Cardiac ventricle fibroblast (primary cell): ENCODE data around the gene OR2G6. TPM values are rescaled to one million over a fixed set of nuclear protein-coding genes. Genes with fewer than 3 reads are reported as not detected.

Experiments
- total RNA-seq: library from RNA; depleted of rRNA; stranded (reverse); fragments of >200 nt; gene quantifications from 2 replicates; pipeline ENCODE4 v1.2.3, GENCODE V29; 2015

OR2G6 gene
- total RNA-seq = not detected in 2 replicates

GRCh38 chr1:248507773-248508172 lies at the start of gene OR2G6:
TSS of gene OR2G6 (plus strand) at chr1:248508073. CDS start at chr1:248521647, 13,574 bp downstream.

GRCh38 chr1:248473051-248473450 lies 34.8 kb upstream of the OR2G6 start, which contains the start of gene OR2T3:
TSS of gene OR2T3 (plus strand) at chr1:248473351. CDS start at chr1:248473351, 0 bp downstream.

GRCh38 chr1:248488289-248488688 lies 19.6 kb upstream of the OR2G6 start, which contains the start of gene OR2T5:
TSS of gene OR2T5 (plus strand) at chr1:248488589. CDS start at chr1:248488589, 0 bp downstream.

GRCh38 chr1:248562672-248563071 lies 54.8 kb downstream of the OR2G6 start, which contains the start of gene OR2T29:
TSS of gene OR2T29 (minus strand) at chr1:248562772. CDS start at chr1:248559491, 3,281 bp downstream.

GRCh38 chr1:248574657-248575056 lies 66.8 kb downstream of the OR2G6 start, which contains the start of gene OR2T34:
TSS of gene OR2T34 (minus strand) at chr1:248574757. CDS start at chr1:248574757, 0 bp downstream.

Other genes with a start within 250 kb of the OR2G6 start
- not detected in 2 replicates for gene OR2T33, start 230.1 kb upstream of the OR2G6 start, total RNA-seq
- not detected in 2 replicates for gene OR2T12, start 204.6 kb upstream of the OR2G6 start, total RNA-seq
- gene OR2M7, start 183.5 kb upstream of the OR2G6 start, total RNA-seq = not detected in 2 replicates
- not detected in 2 replicates for gene OR14C36, start 159.3 kb upstream of the OR2G6 start, total RNA-seq
- gene OR2T4, start 146.4 kb upstream of the OR2G6 start, total RNA-seq = not detected in 2 replicates
- not detected in 2 replicates for gene OR2T6, start 132.3 kb upstream of the OR2G6 start, total RNA-seq
- gene OR2T1, start 105.0 kb upstream of the OR2G6 start, total RNA-seq = not detected in 2 replicates
- not detected in 2 replicates for gene OR2T2, start 62.4 kb upstream of the OR2G6 start, total RNA-seq
- not detected in 2 replicates for gene OR2T3, start 34.7 kb upstream of the OR2G6 start, total RNA-seq
- gene OR2T5, start 19.5 kb upstream of the OR2G6 start, total RNA-seq = not detected in 2 replicates
- gene OR2T29, start 54.7 kb downstream of the OR2G6 start, total RNA-seq = not detected in 2 replicates
- gene OR2T34, start 66.7 kb downstream of the OR2G6 start, total RNA-seq = not detected in 2 replicates
- not detected in 2 replicates for gene OR2T10, start 89.6 kb downstream of the OR2G6 start, total RNA-seq
- not detected in 2 replicates for gene OR2T11, start 127.0 kb downstream of the OR2G6 start, total RNA-seq
- not detected in 2 replicates for gene OR2T35, start 137.2 kb downstream of the OR2G6 start, total RNA-seq
- gene OR2T27, start 147.5 kb downstream of the OR2G6 start, total RNA-seq = not detected in 2 replicates
- gene OR14I1, start 194.7 kb downstream of the OR2G6 start, total RNA-seq = not detected in 2 replicates
- not detected in 2 replicates for gene LYPD8, start 247.7 kb downstream of the OR2G6 start, total RNA-seq